Measurements from ENCODE around the gene ZNF789. TPM values are rescaled to one million over a fixed set of nuclear protein-coding genes. Genes with fewer than 3 reads are reported as not detected.
"Not testable (repeated sequence)": the region's sequence is repeated elsewhere in the genome, so short reads cannot be mapped to it uniquely, and the experiment has no call there.

Gene ZNF789
- polyA plus RNA-seq, 12 donors = 15.6 to 59.2 (median 30.3) TPM; not detected in 1

DNA sequence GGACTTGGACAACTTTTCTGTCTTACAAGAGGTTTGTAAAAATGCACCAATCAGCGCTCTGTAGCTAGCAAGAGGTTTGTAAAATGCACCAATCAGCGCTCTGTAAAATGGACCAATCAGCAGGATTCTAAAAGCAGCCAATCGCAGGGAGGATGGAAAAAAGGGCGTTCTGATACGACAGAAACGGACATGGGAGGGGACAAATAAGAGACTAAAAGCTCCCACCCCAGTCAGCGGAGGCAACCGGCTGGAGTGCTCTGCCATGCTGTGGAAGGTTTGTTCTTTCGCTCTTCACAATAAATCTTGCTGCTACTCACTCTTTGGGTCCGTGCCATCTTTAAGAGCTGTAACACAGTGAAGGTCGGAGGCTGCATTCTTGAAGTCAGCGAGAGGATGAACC, 28.5 kb downstream of the ZNF789 start:
- not testable (repeated sequence) for DNase-seq

DNA sequence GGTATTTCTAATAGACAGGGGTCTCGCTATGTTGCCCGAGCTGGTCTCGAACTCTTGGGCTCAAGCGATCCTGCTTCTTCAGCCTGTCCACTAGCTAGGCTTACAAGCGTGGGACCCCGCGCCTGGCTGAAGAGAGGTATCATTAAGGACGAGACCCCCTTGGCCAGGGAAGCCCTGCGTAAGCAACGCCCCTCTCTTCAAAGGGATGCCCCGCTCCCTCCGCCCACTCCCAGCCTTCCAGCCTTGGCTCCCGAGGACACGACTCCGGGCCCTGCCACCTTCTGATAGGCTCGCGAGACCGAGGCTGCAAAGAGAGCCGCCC, 31.6 kb downstream of the ZNF789 start:
- DNase-seq = no peak

DNA sequence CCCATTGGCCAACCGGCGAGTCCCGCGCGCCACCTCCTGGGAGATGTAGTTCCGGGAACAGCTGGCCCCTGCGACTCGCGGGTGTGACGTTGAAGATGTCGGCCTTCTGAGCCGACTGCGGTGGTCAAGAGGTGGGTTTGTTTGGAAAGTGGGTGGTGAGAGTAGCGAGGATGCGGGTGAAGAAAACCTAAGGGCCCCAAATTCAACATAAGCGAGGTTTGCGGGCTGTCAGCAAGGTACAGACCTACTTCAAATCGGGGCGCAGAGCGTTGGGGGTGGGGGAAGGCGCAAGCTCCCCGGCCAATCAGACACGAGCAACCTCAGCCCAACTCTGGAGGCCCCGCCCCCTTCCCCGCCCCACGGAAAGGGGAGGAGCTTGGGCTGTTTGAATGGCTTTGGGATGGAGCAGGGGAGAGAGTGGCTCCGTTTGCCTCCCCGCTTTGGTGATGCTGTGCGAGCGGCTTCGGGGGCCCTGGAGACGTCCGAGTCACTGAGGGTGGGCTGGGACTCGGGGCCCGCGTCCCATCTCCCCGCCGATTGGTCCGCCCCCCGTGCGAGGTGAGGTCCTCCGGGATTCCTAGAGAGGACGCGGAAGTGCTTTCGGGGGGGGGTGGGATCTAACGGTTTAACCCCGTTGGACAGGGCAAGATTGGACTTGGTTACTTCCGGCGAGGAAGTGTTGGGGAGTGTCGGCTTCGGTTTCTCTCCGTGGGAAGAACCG, 32.1 kb downstream of the ZNF789 start, which contains the start of gene ZKSCAN5:
Gene ZKSCAN5 (plus strand): TSS at position 60 of the 721 bp plus-strand sequence. CDS start 1,383 bp downstream, outside the sequence.
- peak; percentile 98 for DNase-seq

DNA sequence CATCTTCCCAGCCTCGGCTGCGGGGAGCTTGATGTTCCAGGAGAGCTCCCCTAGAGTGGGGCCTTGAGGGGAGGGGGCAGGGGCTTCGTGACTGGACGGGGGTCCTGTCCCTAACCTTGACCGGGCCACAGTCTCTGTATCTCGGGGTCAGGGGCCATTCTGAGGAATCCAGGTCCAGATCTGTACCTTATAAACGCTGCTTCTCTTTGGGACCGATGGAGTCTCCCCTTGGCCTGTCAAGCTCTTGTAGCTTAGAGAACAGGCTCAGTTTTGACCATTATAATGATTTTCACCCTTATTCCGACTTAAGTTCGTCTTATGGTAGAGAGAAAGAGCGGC, 32.6 kb downstream of the ZNF789 start:
- DNase-seq = no peak

DNA sequence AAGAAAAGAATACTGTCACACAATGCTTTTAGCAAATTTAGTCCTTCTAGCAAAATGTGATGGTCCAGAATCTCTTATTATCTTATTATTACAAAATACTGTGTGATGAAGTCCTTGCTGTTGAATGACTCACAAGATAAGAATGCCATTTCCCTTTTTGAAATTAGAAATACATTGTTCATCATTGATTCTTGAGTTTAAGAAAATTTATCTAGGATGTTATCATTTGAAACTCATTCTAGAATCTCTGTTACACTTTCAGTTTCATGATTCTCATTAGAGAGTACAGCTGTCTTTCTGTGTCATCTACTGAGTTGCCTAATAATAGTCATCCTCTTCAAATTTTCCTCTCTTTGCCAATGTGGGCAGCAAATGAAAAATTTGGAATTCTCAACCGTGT, 41.4 kb downstream of the ZNF789 start:
- no peak for DNase-seq

DNA sequence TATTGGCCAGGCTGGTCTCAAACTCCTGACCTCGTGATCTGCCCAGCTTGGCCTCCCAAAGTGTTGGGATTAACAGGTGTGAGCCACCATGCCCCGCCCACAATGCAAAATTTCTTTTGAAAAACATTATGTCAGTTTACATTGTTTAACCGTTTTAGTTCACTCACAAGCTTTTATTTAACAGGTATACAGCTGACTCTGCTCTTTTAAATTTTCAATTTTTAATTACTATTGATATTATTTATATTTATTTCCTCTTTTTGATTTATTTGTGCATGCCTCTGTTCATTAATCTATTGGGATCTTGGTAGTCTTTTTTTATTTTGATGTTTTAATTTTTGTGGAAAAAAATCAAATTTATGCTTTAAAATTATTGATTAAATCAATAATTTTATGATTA, 48.7 kb downstream of the ZNF789 start:
- no peak for DNase-seq

DNA sequence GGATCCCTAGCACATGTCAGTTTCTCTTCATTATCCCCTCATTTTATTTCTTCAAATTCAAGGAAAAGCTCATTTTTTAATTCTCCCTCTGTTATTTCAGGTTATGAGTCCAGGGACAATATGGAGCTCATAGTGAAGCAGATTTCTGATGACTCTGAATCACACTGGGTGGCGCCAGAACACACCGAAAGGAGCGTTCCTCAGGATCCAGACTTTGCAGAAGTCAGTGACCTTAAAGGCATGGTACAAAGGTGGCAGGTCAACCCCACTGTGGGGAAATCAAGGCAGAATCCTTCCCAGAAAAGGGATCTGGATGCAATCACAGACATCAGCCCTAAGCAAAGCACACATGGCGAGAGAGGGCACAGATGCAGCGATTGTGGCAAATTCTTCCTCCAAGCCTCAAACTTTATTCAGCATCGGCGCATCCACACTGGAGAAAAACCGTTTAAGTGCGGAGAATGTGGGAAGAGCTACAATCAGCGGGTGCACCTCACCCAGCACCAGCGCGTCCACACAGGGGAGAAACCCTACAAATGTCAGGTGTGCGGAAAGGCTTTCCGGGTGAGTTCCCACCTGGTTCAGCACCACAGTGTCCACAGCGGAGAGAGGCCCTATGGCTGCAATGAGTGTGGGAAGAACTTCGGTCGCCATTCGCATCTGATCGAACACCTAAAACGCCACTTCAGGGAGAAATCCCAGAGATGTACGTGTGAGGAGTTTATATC, 53.2 kb downstream of the ZNF789 start:
- DNase-seq = no peak

DNA sequence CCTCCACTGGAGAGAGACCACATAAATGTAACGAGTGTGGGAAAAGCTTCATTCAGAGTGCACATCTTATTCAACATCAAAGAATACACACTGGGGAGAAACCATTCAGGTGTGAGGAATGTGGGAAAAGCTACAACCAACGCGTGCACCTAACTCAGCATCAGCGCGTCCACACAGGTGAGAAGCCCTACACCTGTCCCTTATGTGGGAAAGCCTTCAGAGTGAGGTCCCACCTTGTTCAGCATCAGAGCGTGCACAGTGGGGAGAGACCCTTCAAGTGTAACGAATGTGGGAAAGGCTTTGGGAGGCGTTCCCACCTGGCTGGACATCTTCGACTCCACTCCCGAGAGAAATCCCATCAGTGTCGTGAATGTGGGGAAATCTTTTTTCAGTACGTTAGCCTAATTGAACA, 58.7 kb downstream of the ZNF789 start:
- DNase-seq = no peak

DNA sequence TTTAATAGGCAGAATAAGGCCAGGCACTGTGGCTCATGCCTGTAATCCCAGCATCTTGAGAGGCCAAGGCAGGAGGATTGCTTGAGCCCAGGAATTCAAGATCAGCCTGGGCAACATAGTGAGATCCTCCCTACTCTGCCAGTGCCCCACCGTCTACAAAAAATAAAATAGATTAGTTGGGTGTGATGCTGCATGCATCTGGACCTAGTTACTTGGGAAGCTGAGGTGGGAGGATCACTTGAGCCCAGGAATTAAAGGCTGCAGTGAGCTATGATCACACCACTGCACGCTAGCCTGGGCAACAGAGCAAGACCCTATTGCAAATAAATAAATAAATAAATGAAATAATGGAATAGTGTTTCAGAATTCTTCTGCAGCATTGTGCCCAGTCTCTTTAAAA, 63.0 kb downstream of the ZNF789 start:
- DNase-seq = no peak

Other genes with a start within 250 kb of the ZNF789 start
- under 1 TPM in 9 of 12 donors, not detected in 3; 0.12 to 0.49 (median 0.23) TPM for gene MYH16, start 200.1 kb upstream of the ZNF789 start, polyA plus RNA-seq (ENCODE audit: insufficient read length in 12 of 12)
- 10 to 100 TPM in 11 of 12 donors, not detected in 1; 46.1 to 84.0 (median 69.8) TPM for gene ARPC1A, start 147.0 kb upstream of the ZNF789 start, polyA plus RNA-seq (ENCODE audit: insufficient read length in 12 of 12)
- 10 to 100 TPM in 11 of 12 donors, not detected in 1; 26.8 to 69.4 (median 38.6) TPM for gene ARPC1B, start 98.2 kb upstream of the ZNF789 start, polyA plus RNA-seq (ENCODE audit: insufficient read length in 12 of 12)
- gene PDAP1, start 64.3 kb upstream of the ZNF789 start, polyA plus RNA-seq (ENCODE audit: insufficient read length in 12 of 12) = 100 to 1,000 TPM in 8 of 12 donors, 10 to 100 TPM in 3, not detected in 1; 89.0 to 139 (median 109) TPM
- gene BUD31, start 63.9 kb upstream of the ZNF789 start, polyA plus RNA-seq (ENCODE audit: insufficient read length in 12 of 12) = 100 to 1,000 TPM in 2 of 12 donors, 10 to 100 TPM in 9, not detected in 1; 72.5 to 139 (median 77.8) TPM
- 1 to 10 TPM in 11 of 12 donors, not detected in 1; 2.2 to 7.4 (median 3.7) TPM for gene PTCD1, start 34.1 kb upstream of the ZNF789 start, polyA plus RNA-seq (ENCODE audit: insufficient read length in 12 of 12)
- 10 to 100 TPM in 11 of 12 donors, not detected in 1; 23.4 to 46.9 (median 31.5) TPM for gene CPSF4, start 33.9 kb upstream of the ZNF789 start, polyA plus RNA-seq (ENCODE audit: insufficient read length in 12 of 12)
- 100 to 1,000 TPM in 11 of 12 donors, not detected in 1; 332 to 597 (median 369) TPM for gene ATP5MF, start 6.7 kb upstream of the ZNF789 start, polyA plus RNA-seq (ENCODE audit: insufficient read length in 12 of 12)
- gene ZNF394, start 27.4 kb downstream of the ZNF789 start, polyA plus RNA-seq (ENCODE audit: insufficient read length in 12 of 12) = 10 to 100 TPM in 5 of 12 donors, 1 to 10 TPM in 6, not detected in 1; 8.2 to 47.3 (median 9.8) TPM
- gene ZKSCAN5, start 31.8 kb downstream of the ZNF789 start, polyA plus RNA-seq (ENCODE audit: insufficient read length in 12 of 12) = 10 to 100 TPM in 9 of 12 donors, 1 to 10 TPM in 2, not detected in 1; 7.0 to 12.1 (median 11.1) TPM
- 10 to 100 TPM in 6 of 12 donors, 1 to 10 TPM in 5, not detected in 1; 9.3 to 12.2 (median 10.5) TPM for gene FAM200A, start 79.2 kb downstream of the ZNF789 start, polyA plus RNA-seq (ENCODE audit: insufficient read length in 12 of 12)
- gene ZNF655, start 85.8 kb downstream of the ZNF789 start, polyA plus RNA-seq (ENCODE audit: insufficient read length in 12 of 12) = 10 to 100 TPM in 11 of 12 donors, not detected in 1; 34.5 to 84.8 (median 45.2) TPM
- 1 to 10 TPM in 1 of 12 donors, under 1 TPM in 8, not detected in 3; 0.42 to 1.0 (median 0.87) TPM for gene TMEM225B, start 125.4 kb downstream of the ZNF789 start, polyA plus RNA-seq (ENCODE audit: insufficient read length in 12 of 12)
- 10 to 100 TPM in 10 of 12 donors, 1 to 10 TPM in 1, not detected in 1; 9.9 to 26.8 (median 11.0) TPM for gene ZSCAN25, start 144.1 kb downstream of the ZNF789 start, polyA plus RNA-seq (ENCODE audit: insufficient read length in 12 of 12)
- gene CYP3A5, start 207.1 kb downstream of the ZNF789 start, polyA plus RNA-seq (ENCODE audit: insufficient read length in 12 of 12) = 10 to 100 TPM in 1 of 12 donors, 1 to 10 TPM in 7, under 1 TPM in 3, not detected in 1; 0.68 to 14.2 (median 1.4) TPM

All from muscle of arm (tissue), 12 donors.